ENCODE data around the gene C6orf89.

C6orf89 gene

DNA sequence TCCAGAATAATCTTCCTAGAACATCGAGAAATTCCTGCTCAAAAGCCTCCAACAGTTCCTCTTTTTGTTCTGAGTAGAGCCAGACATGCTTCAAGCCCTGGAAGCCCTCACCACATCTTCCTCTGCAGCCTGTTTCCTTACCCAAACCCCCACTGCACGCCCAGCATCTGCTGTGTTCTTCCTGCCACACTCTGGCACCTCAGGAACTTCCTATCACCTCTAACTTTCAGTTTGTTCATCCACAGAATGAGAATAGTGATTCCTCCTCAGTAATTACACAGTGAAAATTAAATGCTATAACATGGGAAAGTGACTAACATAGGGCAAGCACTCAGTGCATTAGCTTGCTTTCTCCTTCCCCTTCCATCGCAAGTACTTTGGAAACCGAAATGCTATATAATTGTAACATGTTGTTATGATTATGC, 26.3 kb downstream of the C6orf89 start:
- no peak overlapping the region for H3K4me3 ChIP-seq (ENCODE audit: control insufficient read depth, low read depth, low read length)
- DNase-seq (ENCODE audit: low read depth): no peak
- no peak for TF ChIP-seq CTCF (conservative IDR thresholded peaks at IDR 0.05; ENCODE audit: control insufficient read depth, insufficient read depth, low read depth, low read length)

- H3K4me3 ChIP-seq (ENCODE audit: control insufficient read depth, low read depth, low read length): no peak overlapping the region
- peak; percentile 91 for DNase-seq (ENCODE audit: low read depth)
- TF ChIP-seq CTCF (conservative IDR thresholded peaks at IDR 0.05; ENCODE audit: control insufficient read depth, insufficient read depth, low read depth, low read length): no peak
Observed at GRCh38 chr6:36912586-36912985, 26.8 kb downstream of the C6orf89 start.

GRCh38 chr6:36913082-36913481, 27.3 kb downstream of the C6orf89 start:
- DNase-seq (ENCODE audit: low read depth): no peak
- no peak overlapping the region for H3K4me3 ChIP-seq (ENCODE audit: control insufficient read depth, low read depth, low read length)
- TF ChIP-seq CTCF (conservative IDR thresholded peaks at IDR 0.05; ENCODE audit: control insufficient read depth, insufficient read depth, low read depth, low read length): no peak

DNA sequence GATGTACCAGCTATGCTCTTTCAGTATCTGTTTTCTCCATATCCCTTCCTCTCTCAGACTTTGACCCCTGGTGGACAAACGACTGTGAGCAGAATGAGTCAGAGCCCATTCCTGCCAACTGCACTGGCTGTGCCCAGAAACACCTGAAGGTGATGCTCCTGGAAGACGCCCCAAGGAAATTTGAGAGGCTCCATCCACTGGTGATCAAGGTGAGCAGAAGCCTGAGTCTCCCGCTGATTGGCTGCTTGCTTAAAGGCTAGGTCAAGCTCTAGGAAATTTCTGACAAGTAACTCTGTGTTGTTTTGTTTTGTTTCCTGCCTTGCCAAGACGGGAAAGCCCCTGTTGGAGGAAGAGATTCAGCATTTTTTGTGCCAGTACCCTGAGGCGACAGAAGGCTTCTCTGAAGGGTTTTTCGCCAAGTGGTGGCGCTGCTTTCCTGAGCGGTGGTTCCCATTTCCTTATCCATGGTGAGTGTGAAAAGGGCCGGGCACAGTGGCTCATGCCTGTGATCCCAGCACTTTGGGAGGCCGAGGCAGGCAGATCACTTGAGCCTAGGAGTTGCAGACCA, 28.6 kb downstream of the C6orf89 start:
- peak; percentile 21 for TF ChIP-seq CTCF (conservative IDR thresholded peaks at IDR 0.05; ENCODE audit: control insufficient read depth, insufficient read depth, low read depth, low read length)

DNA sequence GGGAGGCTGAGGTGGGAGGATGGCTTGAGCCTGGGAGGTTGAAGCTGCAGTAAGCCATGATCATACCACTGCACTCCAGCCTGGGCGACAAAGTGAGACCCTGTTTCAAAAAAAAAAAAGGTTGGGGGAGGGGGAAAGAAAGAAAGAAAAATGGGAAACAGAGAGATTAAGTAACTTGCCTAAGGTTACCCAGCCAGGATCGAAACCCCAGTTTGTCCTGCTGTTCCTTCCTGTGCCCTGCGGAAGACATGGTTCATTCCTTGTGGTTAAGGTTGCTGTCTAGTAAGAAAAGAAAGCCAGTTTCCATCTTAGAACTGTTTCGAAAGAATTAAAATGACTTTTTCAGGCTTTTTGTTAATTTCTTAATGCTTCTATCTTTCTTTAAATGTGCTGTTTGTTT, 29.8 kb downstream of the C6orf89 start:
- no peak for DNase-seq (ENCODE audit: low read depth)
- no peak overlapping the region for H3K4me3 ChIP-seq (ENCODE audit: control insufficient read depth, low read depth, low read length)
- TF ChIP-seq CTCF (conservative IDR thresholded peaks at IDR 0.05; ENCODE audit: control insufficient read depth, insufficient read depth, low read depth, low read length): no peak

More for the DNA sequence above, 28.6 kb downstream of the C6orf89 start:
- DNase-seq (ENCODE audit: low read depth): peak; percentile 47
- H3K4me3 ChIP-seq (ENCODE audit: control insufficient read depth, low read depth, low read length): no peak overlapping the region

DNA sequence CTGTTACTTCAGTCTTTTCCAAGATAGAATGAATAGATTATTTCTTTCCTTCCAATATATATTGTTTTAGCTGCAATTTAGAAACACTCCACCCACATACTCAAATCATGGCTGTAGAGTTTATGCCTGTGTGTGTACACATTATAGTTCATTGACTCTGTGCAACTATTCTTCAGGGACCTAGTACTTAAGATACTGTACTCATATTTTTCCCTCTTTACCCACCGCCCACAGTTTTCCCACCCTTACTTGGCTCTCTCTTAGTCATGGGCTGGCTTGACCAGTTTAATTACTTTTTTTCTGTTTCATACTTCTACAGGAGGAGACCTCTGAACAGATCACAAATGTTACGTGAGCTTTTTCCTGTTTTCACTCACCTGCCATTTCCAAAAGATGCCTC, 30.4 kb downstream of the C6orf89 start:
- DNase-seq (ENCODE audit: low read depth): peak; percentile 29
- no peak for TF ChIP-seq CTCF (conservative IDR thresholded peaks at IDR 0.05; ENCODE audit: control insufficient read depth, insufficient read depth, low read depth, low read length)
- H3K4me3 ChIP-seq (ENCODE audit: control insufficient read depth, low read depth, low read length): no peak overlapping the region

Data from fibroblast of mammary gland (primary cell).